Mucosa of stomach (tissue), 1 donor: ENCODE measurements around the gene CCDC73.

Source experiments
- H3K27me3 ChIP-seq: one replicate; pipeline ENCODE4 v1.7.0; 2013; ENCODE audit warnings: mild to moderate bottlenecking, low read length; ENCODE audit not compliant: control insufficient read depth, insufficient read depth
- H3K36me3 ChIP-seq: one replicate; pipeline ENCODE4 v1.7.0; 2013; ENCODE audit warnings: low read length; ENCODE audit not compliant: control insufficient read depth, insufficient read depth
- H3K4me1 ChIP-seq: one replicate; pipeline ENCODE4 v1.7.0; 2013; ENCODE audit warnings: mild to moderate bottlenecking, low read length; ENCODE audit not compliant: control insufficient read depth, insufficient read depth
- H3K4me3 ChIP-seq: one replicate; pipeline ENCODE4 v1.7.0; 2013; ENCODE audit warnings: low read length
- H3K9ac ChIP-seq: one replicate; pipeline ENCODE4 v1.7.0; 2013; ENCODE audit warnings: mild to moderate bottlenecking, low read length, moderate library complexity
- H3K9me3 ChIP-seq: one replicate; pipeline ENCODE4 v1.7.0; 2013; ENCODE audit warnings: mild to moderate bottlenecking, low read length, moderate library complexity; ENCODE audit not compliant: control insufficient read depth
- donor health status: Pancreatic carcinoma.

Gene CCDC73

DNA sequence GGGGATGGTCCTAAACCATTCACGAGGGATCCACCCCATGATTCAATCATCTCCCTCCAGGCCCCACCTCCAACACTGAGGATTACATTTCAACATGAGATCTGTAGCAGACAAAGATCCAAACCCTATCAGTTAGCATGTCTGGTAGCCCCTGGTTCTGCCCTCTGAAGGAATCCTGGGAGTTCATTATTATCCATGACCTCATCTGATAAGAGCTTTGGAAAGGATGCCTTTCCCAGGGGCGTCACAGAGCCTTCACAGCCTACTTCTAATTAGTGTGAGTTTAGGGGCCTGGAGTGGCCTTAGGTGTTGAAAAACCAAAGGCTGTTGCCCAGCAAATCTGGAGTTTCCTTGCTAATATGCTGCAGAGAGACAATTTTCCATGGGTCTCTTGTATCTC, 219.4 kb downstream of the CCDC73 start:
- H3K36me3 ChIP-seq = no peaks in the 10 kb centered on the region
- no peaks in the 10 kb centered on the region for H3K4me1 ChIP-seq
- no peaks in the 10 kb centered on the region for H3K9me3 ChIP-seq
- H3K27me3 ChIP-seq = peaks cover 12% of the 10 kb centered on the region
- no peak overlapping the region for H3K9ac ChIP-seq
- H3K4me3 ChIP-seq = no peak overlapping the region

DNA sequence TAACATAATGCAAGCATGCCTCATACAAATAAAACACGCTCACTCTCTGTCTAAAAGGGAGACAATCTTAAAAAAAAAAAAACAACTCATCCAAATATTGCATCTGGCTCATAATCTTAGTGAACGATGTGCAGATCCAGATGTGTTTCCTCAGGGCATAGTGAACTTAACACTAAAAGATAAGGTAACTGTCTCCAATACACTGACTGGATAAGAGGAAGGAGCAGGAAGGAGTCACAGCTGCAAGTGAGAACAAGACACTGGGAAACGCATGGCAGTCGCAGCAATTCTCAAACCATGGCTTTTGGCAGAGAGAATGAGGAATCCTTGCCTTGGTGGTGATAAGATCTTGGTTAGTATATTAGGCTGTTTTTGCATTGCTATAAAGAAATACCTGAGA, 220.0 kb downstream of the CCDC73 start:
- Histone ChIP-seq H3K9ac (no peak overlapping the region), H3K4me3 (no peak overlapping the region), H3K27me3 (peaks cover 12% of the 10 kb centered on the region), H3K36me3 (no peaks in the 10 kb centered on the region), H3K9me3 (no peaks in the 10 kb centered on the region), H3K4me1 (no peaks in the 10 kb centered on the region)

DNA sequence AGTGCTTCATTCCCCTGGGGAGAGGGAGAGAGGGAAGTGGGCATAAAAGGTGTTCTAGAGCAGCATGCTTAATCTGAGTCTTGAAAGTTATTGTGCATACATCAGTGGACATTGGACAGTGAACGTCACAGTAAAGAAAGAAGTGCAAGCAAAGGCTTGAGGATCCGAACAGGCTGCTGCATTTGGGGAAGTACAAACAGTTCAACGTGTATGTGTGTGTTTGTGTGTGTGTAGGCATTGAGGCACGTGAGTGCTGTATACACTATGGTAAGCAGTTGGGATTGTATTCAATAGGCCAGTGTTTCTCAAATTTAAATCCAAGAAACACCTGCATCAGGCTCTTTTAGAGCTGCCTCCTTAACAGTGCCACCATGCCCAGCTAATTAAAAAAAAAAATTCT, 221.2 kb downstream of the CCDC73 start:
- no peaks in the 10 kb centered on the region for H3K36me3 ChIP-seq
- H3K27me3 ChIP-seq = peaks cover 12% of the 10 kb centered on the region
- H3K9ac ChIP-seq = no peak overlapping the region
- no peaks in the 10 kb centered on the region for H3K9me3 ChIP-seq
- no peaks in the 10 kb centered on the region for H3K4me1 ChIP-seq
- no peak overlapping the region for H3K4me3 ChIP-seq

DNA sequence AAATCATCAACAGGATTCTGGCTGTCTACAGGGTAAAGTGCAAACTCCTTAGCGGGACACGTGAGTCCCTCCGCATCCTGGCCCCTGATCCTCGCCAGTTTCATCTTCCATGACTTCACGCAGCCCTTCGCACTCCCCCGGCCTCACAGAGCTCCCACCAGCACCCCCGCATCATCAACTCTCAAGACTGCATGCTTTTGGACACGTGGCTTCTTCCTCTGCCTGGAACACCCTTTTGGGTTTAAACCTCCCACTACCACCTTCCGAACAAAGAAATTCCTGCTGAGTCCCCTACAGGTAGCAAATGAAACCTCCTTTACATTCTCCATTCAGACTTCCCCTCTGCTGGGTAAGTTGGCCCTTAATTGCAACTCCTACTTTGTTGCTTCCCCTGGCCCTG, 223.4 kb downstream of the CCDC73 start:
- H3K9ac ChIP-seq = no peak overlapping the region
- H3K9me3 ChIP-seq = no peaks in the 10 kb centered on the region
- H3K4me1 ChIP-seq = no peaks in the 10 kb centered on the region
- peaks cover 4% of the 10 kb centered on the region for H3K27me3 ChIP-seq
- no peaks in the 10 kb centered on the region for H3K36me3 ChIP-seq
- H3K4me3 ChIP-seq = no peak overlapping the region

- no peaks in the 10 kb centered on the region for H3K4me1 ChIP-seq
- H3K4me3 ChIP-seq = no peak overlapping the region
- H3K9me3 ChIP-seq = no peaks in the 10 kb centered on the region
- H3K36me3 ChIP-seq = no peaks in the 10 kb centered on the region
- H3K27me3 ChIP-seq = peaks cover 4% of the 10 kb centered on the region
- H3K9ac ChIP-seq = no peak overlapping the region
Observed at GRCh38 chr11:32569313-32569881, 225.1 kb downstream of the CCDC73 start.

DNA sequence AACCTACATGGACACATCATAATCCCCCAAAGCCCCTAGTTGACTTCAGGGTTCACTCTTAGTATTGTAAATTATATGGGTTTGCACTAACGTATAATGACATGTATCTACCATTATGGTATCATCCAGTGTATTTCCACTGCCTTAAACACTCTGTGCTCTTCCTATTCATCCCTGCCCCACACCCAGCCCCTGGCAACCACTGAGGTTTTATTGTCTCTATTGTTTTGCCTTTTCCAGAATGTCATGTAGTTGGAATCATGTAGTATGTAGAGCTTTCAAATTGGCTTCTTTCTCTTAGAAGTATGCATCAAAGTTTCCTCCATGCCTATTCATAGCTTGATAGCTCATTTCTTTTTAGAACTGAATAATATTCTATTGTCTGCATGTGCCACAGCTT, 227.3 kb downstream of the CCDC73 start:
- H3K36me3 ChIP-seq = no peaks in the 10 kb centered on the region
- H3K27me3 ChIP-seq = peaks cover 4% of the 10 kb centered on the region
- no peaks in the 10 kb centered on the region for H3K9me3 ChIP-seq
- no peaks in the 10 kb centered on the region for H3K4me1 ChIP-seq
- H3K9ac ChIP-seq = no peak overlapping the region
- H3K4me3 ChIP-seq = no peak overlapping the region

DNA sequence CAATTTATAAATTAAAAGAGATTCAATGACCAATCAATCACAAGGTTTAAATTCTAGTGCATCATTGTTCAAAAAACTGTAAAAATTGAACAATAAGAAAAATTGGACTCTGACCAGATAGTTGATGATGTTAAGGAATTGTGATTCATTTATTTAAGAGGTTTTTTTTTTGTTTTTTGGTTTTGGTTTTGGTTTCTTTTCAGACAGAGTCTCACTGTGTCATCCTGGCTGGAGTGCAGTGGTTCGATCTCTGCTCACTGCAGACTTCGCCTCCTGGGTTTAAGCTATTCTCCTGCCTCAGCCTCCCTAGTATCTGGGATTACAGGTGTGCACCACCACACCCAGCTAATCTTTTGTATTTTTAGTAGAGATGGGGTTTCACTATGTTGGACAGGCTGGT, 227.9 kb downstream of the CCDC73 start:
- peaks cover 4% of the 10 kb centered on the region for H3K27me3 ChIP-seq
- no peaks in the 10 kb centered on the region for H3K4me1 ChIP-seq
- H3K36me3 ChIP-seq = no peaks in the 10 kb centered on the region
- H3K9ac ChIP-seq = no peak overlapping the region
- H3K4me3 ChIP-seq = no peak overlapping the region
- no peaks in the 10 kb centered on the region for H3K9me3 ChIP-seq

DNA sequence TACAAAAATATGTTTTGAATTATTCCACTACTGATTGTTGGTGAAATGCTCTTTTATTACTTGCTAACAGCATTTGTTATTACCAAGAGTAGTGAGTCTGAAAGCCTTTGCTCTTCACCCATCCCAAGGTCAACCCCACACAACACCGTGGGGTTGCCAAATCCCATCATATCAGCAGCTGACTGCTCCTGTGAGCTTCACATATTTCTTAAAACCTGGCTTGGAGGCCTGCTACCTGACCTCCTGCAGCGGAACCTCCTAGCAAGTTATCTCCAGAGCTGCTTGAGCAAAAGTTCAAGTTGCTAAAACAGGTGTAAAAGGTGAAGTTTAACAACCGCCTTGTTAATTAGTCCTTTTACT, 230.9 kb downstream of the CCDC73 start:
- no peaks in the 10 kb centered on the region for H3K4me1 ChIP-seq
- no peaks in the 10 kb centered on the region for H3K9me3 ChIP-seq
- no peak overlapping the region for H3K4me3 ChIP-seq
- H3K27me3 ChIP-seq = no peaks in the 10 kb centered on the region
- no peaks in the 10 kb centered on the region for H3K36me3 ChIP-seq
- no peak overlapping the region for H3K9ac ChIP-seq

GRCh38 chr11:32562839-32563599, 231.4 kb downstream of the CCDC73 start:
- no peaks in the 10 kb centered on the region for H3K4me1 ChIP-seq
- no peaks in the 10 kb centered on the region for H3K9me3 ChIP-seq
- no peak overlapping the region for H3K4me3 ChIP-seq
- no peak overlapping the region for H3K9ac ChIP-seq
- H3K27me3 ChIP-seq = no peaks in the 10 kb centered on the region
- no peaks in the 10 kb centered on the region for H3K36me3 ChIP-seq

DNA sequence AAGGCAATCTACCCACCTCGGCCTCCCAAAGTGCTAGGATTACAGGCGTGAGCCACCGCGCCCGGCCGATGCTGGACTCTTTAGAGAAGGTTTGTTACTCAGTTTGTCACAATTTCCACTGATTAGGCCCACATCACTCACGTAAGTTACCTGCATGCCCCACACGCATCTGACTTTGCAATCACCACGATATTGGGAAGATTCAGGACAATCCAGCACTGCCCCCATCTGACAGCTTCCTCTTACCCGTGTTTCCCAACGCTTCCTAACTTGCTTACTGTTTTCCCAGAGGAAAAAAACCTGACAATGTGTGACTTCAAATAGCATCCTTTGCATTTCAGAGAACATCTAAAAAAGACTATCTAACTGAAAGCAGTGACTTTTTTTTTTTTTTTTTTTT, 232.6 kb downstream of the CCDC73 start:
- H3K36me3 ChIP-seq = no peaks in the 10 kb centered on the region
- no peaks in the 10 kb centered on the region for H3K27me3 ChIP-seq
- no peak overlapping the region for H3K9ac ChIP-seq
- H3K4me3 ChIP-seq = no peak overlapping the region
- H3K4me1 ChIP-seq = no peaks in the 10 kb centered on the region
- no peaks in the 10 kb centered on the region for H3K9me3 ChIP-seq

GRCh38 chr11:32555895-32556294, 238.6 kb downstream of the CCDC73 start:
- H3K27me3 ChIP-seq = no peaks in the 10 kb centered on the region
- H3K4me3 ChIP-seq = no peak overlapping the region
- H3K9ac ChIP-seq = no peak overlapping the region
- no peaks in the 10 kb centered on the region for H3K9me3 ChIP-seq
- H3K4me1 ChIP-seq = no peaks in the 10 kb centered on the region
- no peaks in the 10 kb centered on the region for H3K36me3 ChIP-seq

DNA sequence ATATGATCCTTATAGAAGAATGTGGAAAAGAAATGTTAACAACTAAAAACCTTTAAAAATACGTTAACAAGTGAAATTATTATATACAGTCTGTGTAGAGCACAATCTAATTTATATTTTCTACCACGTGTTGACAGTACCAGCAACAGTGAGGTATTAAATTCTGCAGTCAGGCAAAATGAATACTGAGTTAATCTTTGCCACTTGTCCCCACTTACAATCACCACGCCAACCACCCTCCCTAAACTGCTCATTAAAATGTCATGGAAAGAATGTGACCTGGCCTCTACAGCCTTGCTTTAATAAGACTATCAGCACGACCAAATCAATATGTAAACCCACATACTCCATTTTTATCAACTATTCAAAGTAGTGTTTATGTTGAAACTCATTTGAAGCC, 239.4 kb downstream of the CCDC73 start:
- Histone ChIP-seq H3K4me3 (no peak overlapping the region), H3K36me3 (no peaks in the 10 kb centered on the region), H3K9ac (no peak overlapping the region), H3K27me3 (no peaks in the 10 kb centered on the region), H3K4me1 (no peaks in the 10 kb centered on the region), H3K9me3 (no peaks in the 10 kb centered on the region)
